Measurements from ENCODE around the gene ATAD1.

- no peak for TF ChIP-seq POLR2AphosphoS5 (IDR thresholded peaks at IDR 0.05)
- TF ChIP-seq EP300 (IDR thresholded peaks at IDR 0.05), result no peak
- TF ChIP-seq CTCF (IDR thresholded peaks at IDR 0.05), result no peak
These were observed 14.7 kb downstream of the ATAD1 start for GRCh38 chr10:87803328-87803727.
